GM23248 (cell line): ENCODE measurements around the gene LGR6.

ENCODE experiments used
- EZH2 ChIP-seq: fragments of 200-600 bp; sonication (generic); IDR thresholded peaks from 2 replicates; pipeline ENCODE4 v1.6.1; 2018; ENCODE audit warnings: antibody characterized with exemption, mild to moderate bottlenecking; ENCODE audit not compliant: insufficient read depth, poor library complexity, severe bottlenecking
- EZH2phosphoT487 ChIP-seq: fragments of 200-600 bp; sonication (generic); IDR thresholded peaks from 2 replicates; pipeline ENCODE4 v1.6.1; 2018; ENCODE audit warnings: antibody characterized with exemption, moderate library complexity, mild to moderate bottlenecking, low read depth; ENCODE audit not compliant: insufficient read depth

DNA sequence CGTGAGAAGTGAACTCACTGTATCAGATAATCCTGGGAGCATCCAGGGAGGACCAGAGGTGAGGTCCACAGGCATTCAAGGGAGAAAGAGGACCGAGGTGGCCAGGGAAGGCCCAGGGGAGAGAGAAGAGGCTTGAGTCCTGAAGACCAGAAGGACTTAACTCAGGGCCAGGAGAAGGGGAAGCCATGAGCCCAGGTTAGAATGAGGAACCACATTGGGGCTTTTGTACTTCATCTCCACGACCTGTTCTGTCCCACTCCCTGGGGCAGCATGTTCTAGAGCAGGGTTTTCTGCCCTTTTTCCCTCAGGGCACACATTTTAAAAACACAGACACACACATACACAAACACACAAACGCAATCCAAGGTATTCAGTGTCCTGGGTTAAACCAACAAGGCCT is 8.4 kb downstream of the LGR6 start:
- no peak for TF ChIP-seq EZH2
- no peak for TF ChIP-seq EZH2phosphoT487
